Measurements from ENCODE around the gene SCP2.

The SCP2 gene

DNA sequence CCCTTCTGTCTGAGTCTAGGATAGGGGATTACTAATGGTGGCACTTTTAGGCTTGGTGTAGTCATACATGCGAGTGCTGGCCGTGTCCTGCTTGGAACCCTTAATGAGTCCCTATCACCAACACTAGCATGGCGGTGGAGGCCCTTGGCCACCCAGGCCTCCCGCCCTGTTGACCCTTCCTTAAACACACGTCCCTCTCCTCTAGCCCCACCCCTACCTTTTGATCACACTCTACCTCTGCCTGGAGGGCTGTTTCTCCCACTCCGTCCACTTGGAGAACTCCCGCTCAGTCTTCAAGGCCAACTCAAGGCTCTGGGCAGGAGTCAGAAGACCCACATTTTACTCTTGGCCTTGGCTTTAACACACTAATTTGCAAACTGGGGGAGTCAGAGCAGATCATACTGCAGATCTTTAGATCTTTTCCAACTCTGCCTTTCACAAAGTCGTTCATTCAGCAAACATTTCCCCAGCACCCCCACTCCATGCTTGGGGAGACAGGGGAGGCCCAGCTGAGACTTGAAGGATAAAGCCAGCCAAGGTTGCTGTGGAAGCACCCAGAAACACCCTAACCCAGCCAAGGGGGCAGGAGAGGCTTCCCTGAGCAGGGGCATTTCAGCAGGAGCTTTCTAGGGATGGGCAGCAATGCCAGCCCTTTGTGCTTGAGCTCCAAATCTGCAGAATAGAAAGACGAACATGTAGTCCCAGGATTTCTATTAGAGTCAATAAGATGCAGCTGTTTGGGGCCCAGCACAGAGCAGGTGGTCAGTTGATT, 136.9 kb downstream of the SCP2 start:
- TF ChIP-seq, protein P1, sequence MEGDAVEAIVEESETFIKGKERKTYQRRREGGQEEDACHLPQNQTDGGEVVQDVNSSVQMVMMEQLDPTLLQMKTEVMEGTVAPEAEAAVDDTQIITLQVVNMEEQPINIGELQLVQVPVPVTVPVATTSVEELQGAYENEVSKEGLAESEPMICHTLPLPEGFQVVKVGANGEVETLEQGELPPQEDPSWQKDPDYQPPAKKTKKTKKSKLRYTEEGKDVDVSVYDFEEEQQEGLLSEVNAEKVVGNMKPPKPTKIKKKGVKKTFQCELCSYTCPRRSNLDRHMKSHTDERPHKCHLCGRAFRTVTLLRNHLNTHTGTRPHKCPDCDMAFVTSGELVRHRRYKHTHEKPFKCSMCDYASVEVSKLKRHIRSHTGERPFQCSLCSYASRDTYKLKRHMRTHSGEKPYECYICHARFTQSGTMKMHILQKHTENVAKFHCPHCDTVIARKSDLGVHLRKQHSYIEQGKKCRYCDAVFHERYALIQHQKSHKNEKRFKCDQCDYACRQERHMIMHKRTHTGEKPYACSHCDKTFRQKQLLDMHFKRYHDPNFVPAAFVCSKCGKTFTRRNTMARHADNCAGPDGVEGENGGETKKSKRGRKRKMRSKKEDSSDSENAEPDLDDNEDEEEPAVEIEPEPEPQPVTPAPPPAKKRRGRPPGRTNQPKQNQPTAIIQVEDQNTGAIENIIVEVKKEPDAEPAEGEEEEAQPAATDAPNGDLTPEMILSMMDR (IDR thresholded peaks at IDR 0.05; ENCODE audit: low read depth, low read length), result no peak
- Histone ChIP-seq H3K9me3 (ENCODE audit: severe bottlenecking) (no peaks in the 10 kb centered on the region), H3K36me3 (no peaks in the 10 kb centered on the region), H3K4me3 (ENCODE audit: low read depth, low read length) (no peak overlapping the region), H3K27ac (no peak overlapping the region), H3K27me3 (ENCODE audit: insufficient read depth, low read depth, severe bottlenecking) (no peaks in the 10 kb centered on the region)
- DNase-seq, result no peak

DNA sequence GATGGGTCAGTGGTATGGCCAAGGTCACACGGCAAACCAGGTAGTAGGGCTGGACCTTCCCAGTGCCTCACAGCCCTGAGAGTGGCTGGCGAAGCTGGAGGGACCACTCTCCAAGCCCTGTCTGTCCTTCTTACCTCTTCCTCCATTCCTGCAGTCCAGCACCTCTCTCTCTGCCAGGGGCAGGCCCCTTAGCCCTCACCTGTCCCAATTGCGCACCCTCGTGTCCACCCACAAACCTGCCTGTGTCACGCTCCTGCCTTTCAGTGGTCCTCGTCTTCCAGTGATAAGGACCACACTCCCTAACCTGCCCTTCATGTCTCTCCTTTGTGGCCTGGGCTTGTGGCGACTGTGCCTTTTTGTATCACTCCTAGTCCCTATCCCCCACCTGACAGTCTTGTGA, 138.3 kb downstream of the SCP2 start:
- Histone ChIP-seq H3K36me3 (no peaks in the 10 kb centered on the region), H3K27ac (no peak overlapping the region), H3K9me3 (ENCODE audit: severe bottlenecking) (no peaks in the 10 kb centered on the region), H3K4me3 (ENCODE audit: low read depth, low read length) (no peak overlapping the region), H3K27me3 (ENCODE audit: insufficient read depth, low read depth, severe bottlenecking) (no peaks in the 10 kb centered on the region)
- TF ChIP-seq, protein P1 (IDR thresholded peaks at IDR 0.05; ENCODE audit: low read depth, low read length), result no peak
- DNase-seq, result no peak

DNA sequence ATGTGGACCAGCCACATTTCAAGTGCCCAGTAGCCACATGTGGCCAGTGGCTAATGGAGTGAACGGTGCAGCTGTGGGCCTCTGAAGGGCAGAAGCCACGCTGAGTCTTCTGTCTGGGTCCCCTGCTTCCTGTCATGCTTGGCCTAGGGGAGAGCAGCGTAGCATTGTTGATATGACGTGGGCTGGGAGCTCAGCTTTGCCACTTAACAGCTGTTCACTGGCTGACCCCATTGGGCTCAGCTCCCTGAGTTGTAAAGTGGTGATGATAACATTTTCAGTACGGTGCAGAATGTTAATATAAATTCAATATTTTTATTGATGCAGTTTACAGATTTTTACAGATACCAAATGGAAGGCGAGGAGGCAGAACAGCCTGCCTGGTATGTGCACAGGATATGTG, 139.4 kb downstream of the SCP2 start:
- H3K27ac ChIP-seq, result no peak overlapping the region
- H3K9me3 ChIP-seq (ENCODE audit: severe bottlenecking), result no peaks in the 10 kb centered on the region
- DNase-seq, result no peak
- H3K27me3 ChIP-seq (ENCODE audit: insufficient read depth, low read depth, severe bottlenecking), result no peaks in the 10 kb centered on the region
- no peak overlapping the region for H3K4me3 ChIP-seq (ENCODE audit: low read depth, low read length)
- H3K36me3 ChIP-seq, result no peaks in the 10 kb centered on the region
- TF ChIP-seq, protein P1 (IDR thresholded peaks at IDR 0.05; ENCODE audit: low read depth, low read length), result no peak

DNA sequence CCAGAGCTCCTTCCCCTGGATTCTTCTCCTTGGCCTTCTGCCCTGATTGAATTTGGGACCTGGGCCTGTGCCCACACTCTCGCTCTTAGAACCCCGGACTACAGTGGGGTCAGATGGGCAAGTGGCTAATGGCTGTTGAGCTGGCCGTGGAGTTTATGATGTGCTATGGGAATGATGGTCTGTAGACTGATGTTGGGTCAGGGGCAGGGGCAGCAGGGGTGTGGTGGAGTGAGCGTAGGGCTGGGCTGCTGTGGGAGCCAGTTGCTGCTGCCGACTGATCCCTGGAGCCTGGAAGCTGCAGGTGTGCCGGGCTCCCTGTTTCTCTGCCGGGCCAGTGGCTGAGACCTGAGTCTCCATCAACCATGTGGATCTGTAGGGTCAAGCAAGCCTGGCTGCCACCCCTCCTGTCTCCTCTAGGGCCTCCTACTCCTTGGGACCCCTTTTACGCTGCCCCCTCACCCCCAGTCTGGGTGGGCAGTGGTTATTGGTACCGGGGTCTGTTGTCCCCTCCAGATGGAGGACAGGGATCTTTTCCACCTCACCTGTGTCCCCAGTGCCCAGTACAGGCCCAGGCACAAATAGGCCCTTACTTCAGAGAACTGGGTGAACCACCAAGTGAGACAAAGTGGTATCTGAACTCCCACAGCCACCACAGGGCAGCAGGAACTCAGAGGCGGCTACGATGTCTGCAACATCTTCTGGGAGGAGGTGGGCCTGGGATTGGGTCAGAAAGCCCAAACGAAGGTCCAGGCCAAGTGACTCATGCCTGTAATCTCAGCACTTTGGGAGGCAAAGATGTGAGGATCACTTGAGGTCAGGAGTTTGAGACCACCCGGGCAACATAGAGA, 140.0 kb downstream of the SCP2 start:
- Histone ChIP-seq H3K27me3 (ENCODE audit: insufficient read depth, low read depth, severe bottlenecking) (no peaks in the 10 kb centered on the region), H3K4me3 (ENCODE audit: low read depth, low read length) (no peak overlapping the region), H3K9me3 (ENCODE audit: severe bottlenecking) (no peaks in the 10 kb centered on the region), H3K27ac (no peak overlapping the region), H3K36me3 (no peaks in the 10 kb centered on the region)
- TF ChIP-seq, protein P1 (IDR thresholded peaks at IDR 0.05; ENCODE audit: low read depth, low read length), result no peak
- DNase-seq, result no peak

DNA sequence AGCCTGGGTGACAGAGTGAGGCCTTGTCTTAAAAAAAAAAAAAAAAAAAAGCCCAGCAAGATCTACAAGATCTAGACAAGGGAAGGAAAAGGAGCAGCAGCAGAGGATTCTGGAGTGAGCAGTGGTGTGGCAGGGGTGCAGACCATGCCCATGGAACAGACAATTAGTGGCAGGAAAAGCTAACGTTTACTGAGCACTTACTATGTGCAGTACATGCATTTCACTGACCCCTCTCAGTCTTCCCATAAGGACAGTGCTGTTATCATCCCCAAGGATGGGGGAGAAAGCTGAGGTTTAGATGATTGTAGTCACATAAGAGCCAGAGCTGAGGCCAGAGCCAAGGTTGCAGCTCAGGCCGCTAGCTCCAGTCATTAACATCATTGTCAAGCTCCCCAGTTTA, 140.8 kb downstream of the SCP2 start:
- H3K4me3 ChIP-seq (ENCODE audit: low read depth, low read length), result no peak overlapping the region
- H3K27ac ChIP-seq, result no peak overlapping the region
- H3K27me3 ChIP-seq (ENCODE audit: insufficient read depth, low read depth, severe bottlenecking), result no peaks in the 10 kb centered on the region
- no peaks in the 10 kb centered on the region for H3K9me3 ChIP-seq (ENCODE audit: severe bottlenecking)
- DNase-seq, result no peak
- H3K36me3 ChIP-seq, result no peaks in the 10 kb centered on the region
- TF ChIP-seq, protein P1 (IDR thresholded peaks at IDR 0.05; ENCODE audit: low read depth, low read length), result no peak

Measured in WERI-Rb-1 (cell line).